Suprapubic skin (tissue), 3 donors: Measurements from ENCODE around the gene SGK2.

Source experiments
- CTCF ChIP-seq, 2 donors: fragments of 200-600 bp in 1 of 2; fragments of 450-650 bp in 1 of 2; sonication (generic) in 1 of 2; IDR thresholded peaks; one replicate each; pipeline ENCODE4 v1.5.1; 2016 to 2019; ENCODE audit warnings: antibody characterized with exemption in 2 of 2, mild to moderate bottlenecking in 1 of 2, moderate library complexity in 1 of 2
- POLR2A ChIP-seq, 2 donors: fragments of 450-650 bp; IDR thresholded peaks; one replicate each; pipeline ENCODE4 v1.6.1; 2017; ENCODE audit warnings: antibody characterized with exemption in 2 of 2, mild to moderate bottlenecking in 2 of 2, moderate library complexity in 2 of 2

GRCh38 chr20:43564993-43565757 is 6.3 kb downstream of the SGK2 start:
- TF ChIP-seq CTCF (IDR thresholded peaks at IDR 0.05) (no peak), POLR2A (IDR thresholded peaks at IDR 0.05) (no peak)
